ENCODE measurements around the gene POLRMT. TPM values are rescaled to one million over a fixed set of nuclear protein-coding genes. Genes with fewer than 3 reads are reported as not detected.
"Not testable (repeated sequence)": the region's sequence is repeated elsewhere in the genome, so short reads cannot be mapped to it uniquely, and the experiment has no call there.

Gene POLRMT
- total RNA-seq, 4 donors from 2014 or later, result 17.3 to 33.8 (median 30.1) TPM

DNA sequence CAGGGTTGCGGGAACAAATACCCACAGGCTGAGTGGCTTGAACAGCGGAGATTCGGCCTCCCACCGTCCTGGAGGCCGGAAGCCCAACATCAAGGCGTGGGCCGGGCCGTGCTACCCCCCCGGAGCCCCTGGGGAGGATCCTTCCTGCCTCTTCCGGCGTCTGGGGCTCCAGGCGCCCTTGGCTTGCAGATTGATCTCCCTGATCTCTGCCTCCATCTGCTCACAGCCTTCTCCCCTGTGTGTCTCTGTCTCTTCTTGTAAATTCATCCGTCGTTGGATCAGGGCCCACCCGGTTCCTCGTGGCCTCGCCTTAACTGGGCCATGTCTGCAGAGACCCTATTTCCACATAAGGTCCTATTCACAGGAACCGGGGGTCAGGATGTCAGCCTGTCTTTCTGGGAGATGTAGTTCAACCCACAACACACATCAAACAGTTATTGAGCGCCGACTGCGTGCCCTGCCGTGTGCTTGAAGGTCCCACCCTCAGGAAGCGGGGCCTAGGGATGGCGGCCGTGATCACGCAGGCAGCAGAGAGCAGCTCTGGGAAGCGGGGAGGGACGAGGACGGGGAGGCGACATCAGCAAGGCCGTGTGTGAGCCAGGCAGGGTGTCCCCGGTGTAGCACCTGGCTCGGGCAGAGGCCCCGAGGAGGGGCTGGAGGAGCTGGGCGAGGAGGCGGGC lies 22.4 kb downstream of the POLRMT start:
- no peak for ATAC-seq (ENCODE audit: low FRiP score)
- TF ChIP-seq, protein P1, sequence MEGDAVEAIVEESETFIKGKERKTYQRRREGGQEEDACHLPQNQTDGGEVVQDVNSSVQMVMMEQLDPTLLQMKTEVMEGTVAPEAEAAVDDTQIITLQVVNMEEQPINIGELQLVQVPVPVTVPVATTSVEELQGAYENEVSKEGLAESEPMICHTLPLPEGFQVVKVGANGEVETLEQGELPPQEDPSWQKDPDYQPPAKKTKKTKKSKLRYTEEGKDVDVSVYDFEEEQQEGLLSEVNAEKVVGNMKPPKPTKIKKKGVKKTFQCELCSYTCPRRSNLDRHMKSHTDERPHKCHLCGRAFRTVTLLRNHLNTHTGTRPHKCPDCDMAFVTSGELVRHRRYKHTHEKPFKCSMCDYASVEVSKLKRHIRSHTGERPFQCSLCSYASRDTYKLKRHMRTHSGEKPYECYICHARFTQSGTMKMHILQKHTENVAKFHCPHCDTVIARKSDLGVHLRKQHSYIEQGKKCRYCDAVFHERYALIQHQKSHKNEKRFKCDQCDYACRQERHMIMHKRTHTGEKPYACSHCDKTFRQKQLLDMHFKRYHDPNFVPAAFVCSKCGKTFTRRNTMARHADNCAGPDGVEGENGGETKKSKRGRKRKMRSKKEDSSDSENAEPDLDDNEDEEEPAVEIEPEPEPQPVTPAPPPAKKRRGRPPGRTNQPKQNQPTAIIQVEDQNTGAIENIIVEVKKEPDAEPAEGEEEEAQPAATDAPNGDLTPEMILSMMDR (IDR thresholded peaks at IDR 0.05), result no peak
- DNase-seq (ENCODE audit: low spot score), result no peak

DNA sequence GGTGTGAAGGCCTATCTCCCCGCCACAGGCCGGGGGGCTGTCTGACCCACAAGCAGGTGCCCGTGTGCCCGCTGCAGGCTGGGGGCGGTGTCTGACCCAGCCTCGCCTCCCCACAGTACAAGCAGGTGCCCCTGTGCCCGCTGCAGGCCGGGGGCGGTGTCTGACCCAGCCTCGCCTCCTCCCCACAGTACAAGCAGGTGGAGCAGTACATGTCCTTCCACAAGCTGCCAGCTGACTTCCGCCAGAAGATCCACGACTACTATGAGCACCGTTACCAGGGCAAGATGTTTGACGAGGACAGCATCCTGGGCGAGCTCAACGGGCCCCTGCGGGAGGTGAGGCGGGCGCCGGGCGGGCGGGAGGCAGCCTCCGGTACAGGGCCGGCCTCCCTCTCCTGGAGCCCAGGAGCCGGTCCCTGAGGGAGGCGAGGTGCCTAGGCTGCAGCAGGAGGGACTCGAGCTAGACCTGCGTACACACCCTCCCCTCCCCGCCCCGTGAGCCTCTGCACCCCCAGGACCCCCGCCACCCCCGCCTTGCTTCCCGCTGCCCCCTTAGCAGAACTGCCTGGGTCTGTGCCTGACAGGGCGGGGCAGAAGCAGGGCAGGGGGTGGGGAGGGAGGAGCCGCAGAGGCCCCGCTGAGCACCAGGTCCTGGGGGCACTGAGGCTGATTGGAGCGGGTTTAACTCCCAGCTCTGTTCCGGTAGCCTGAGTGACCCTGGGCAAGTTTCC lies 23.1 kb downstream of the POLRMT start:
- TF ChIP-seq, protein P1 (IDR thresholded peaks at IDR 0.05), result no peak
- no peak for ATAC-seq (ENCODE audit: low FRiP score)
- no peak for DNase-seq (ENCODE audit: low spot score)

- ATAC-seq (ENCODE audit: low FRiP score), result peak; percentile 29
- DNase-seq (ENCODE audit: low spot score), result no peak
- TF ChIP-seq, protein P1 (IDR thresholded peaks at IDR 0.05), result no peak
Observed at GRCh38 chr19:609004-609346, 24.4 kb downstream of the POLRMT start.

DNA sequence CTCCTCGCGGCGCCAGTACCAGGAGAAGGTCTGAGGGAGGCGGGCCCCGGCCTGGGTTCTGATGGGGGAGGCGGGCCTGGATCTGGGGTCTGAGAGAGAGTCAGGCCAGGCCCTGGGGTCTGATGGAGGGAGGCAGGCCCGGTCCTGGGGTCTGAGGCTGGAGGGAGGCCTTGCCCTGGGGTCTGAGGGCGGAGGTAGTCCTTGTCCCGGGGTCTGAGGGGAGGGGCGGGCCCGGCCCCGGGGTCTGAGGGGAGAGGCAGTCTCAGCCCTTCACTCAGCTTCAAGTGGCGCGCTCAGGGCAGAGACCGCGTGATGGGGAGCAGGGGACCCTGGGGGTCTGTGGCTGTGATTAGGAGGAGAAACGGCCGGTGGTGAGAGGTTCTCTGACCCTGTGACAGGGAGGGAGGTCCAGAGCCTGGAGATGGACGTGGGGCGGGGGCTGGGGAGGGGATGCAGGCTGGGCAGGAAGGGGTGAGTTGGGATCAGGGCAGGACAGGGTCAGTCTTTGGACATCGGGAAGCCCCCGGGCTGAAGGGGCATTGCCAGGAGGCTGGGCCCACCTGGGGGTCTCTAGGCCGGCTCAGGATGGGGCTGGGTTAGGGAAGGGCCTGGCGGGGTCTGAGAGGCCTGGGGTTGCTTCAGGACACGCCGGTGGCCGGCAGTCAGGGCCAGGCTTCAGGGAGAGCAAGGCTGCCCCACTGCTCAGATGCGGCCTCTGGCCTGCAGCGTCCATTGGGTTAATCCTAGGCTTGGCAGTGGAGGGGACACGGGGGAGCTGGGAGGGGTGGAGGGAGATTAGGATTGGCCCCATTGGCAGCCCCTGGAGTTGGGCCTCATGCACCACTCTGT lies 25.0 kb downstream of the POLRMT start:
- DNase-seq (ENCODE audit: low spot score), result no peak
- TF ChIP-seq, protein P1 (IDR thresholded peaks at IDR 0.05), result no peak
- ATAC-seq (ENCODE audit: low FRiP score), result no peak

DNA sequence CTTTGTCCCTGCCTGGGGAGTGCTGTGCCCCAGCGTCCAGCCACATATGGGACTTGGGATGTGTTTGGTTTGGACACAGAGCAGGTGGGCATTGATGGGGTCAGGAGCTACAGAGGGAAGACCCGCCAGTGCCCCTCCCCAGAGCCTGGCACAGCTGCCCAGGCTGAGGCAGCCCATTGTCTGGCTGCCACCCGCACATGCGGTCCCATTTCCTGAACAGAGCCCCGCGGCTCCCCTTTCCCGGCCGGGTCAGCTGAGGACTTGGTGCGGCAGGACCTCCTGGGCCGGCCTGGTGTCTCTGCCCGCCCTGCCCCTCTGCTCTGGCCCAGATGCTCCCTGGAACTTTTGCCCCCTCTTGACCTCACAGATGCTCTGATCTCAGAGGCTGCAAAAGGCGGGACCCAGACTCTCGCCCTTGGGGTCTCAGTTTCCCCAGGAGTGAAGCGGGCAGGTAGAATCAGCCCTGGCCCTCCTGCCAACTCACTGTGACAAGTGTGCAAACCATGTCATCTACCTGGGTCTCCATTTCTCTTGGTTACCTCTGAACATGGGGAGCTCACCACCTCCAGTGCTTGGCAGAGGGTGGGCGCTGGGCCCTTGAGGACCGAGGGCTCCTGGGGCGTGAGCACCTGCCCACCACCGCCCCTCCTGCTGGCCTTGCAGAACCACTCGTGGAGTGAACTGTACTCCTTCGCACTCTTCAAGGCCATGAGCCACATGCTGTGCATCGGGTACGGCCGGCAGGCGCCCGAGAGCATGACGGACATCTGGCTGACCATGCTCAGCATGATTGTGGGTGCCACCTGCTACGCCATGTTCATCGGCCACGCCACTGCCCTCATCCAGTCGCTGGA lies 25.8 kb downstream of the POLRMT start:
- TF ChIP-seq, protein P1 (IDR thresholded peaks at IDR 0.05), result no peak
- no peak for DNase-seq (ENCODE audit: low spot score)
- ATAC-seq (ENCODE audit: low FRiP score), result no peak

DNA sequence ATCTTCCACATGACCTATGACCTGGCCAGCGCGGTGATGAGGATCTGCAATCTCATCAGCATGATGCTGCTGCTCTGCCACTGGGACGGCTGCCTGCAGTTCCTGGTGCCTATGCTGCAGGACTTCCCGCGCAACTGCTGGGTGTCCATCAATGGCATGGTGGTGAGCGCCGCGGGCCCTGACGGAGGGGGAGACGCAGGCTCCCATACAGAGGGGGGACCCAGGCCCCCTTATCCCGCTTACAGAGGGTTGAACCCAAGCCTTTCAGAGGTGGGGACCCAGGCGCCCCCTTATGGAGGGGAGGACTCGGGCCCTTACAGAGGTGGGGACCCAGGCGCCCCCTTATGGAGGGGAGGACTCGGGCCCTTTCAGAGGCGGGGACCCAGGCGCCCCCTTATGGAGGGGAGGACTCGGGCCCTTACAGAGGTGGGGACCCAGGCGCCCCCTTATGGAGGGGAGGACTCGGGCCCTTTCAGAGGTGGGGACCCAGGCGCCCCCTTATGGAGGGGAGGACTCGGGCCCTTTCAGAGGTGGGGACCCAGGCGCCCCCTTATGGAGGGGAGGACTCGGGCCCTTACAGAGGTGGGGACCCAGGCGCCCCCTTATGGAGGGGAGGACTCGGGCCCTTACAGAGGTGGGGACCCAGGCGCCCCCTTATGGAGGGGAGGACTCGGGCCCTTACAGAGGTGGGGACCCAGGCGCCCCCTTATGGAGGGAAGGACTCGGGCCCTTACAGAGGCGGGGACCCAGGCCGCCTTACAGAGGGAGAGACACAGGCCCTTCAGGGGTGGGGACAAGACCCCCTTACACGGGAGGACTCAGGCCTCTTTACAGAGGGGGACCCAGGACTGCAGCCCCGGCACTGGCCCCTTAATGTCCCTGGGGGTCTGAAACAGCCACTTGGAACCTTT lies 28.0 kb downstream of the POLRMT start:
- DNase-seq (ENCODE audit: low spot score); ATAC-seq (ENCODE audit: low FRiP score): not testable (repeated sequence)

Data from omental fat pad (tissue), 4 donors.